ENCODE measurements around the gene OPA1. TPM values are rescaled to one million over a fixed set of nuclear protein-coding genes. Genes with fewer than 3 reads are reported as not detected.
A peak's percentile ranks its signal among the peaks of the same experiment; 100 is the strongest.

Gene OPA1
- total RNA-seq, 3 donors from 2014 or later: 39.0 to 58.2 (median 57.4) TPM

DNA sequence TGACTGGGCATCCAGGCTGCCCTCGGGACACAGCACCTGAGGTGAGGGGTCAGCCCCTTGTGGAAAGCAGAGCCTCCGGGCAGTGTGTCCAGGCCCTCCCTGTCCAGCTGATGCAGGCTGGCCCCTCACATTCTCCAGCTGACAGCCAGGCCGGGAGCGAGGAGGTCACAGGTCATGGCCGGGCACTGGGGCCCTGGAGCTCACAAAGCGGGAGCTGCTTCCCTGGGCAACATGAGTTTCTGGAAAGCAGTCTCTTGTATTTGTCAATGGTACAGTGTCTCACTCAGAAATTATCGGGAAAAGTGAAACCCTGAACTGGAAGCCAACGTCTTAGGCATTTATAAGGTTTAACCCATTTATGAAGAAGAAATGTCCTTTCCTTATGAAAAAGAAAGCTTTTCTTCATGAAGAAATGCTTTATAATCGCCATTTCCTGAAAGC is 118.5 kb downstream of the OPA1 start:
- Histone ChIP-seq H3K4me3 (no peak overlapping the region), H3K27ac (peak overlapping the region; percentile 33 to 46), H3K9me3 (peaks cover 10 to 13% of the 10 kb centered on the region in 2 donors), H3K36me3 (no peaks in the 10 kb centered on the region), H3K4me1 (no peaks in the 10 kb centered on the region), H3K27me3 (no peaks in the 10 kb centered on the region)
- TF ChIP-seq POLR2A (IDR thresholded peaks at IDR 0.05) (no peak), POLR2AphosphoS5 (IDR thresholded peaks at IDR 0.05) (no peak)
- TF ChIP-seq, protein P1, sequence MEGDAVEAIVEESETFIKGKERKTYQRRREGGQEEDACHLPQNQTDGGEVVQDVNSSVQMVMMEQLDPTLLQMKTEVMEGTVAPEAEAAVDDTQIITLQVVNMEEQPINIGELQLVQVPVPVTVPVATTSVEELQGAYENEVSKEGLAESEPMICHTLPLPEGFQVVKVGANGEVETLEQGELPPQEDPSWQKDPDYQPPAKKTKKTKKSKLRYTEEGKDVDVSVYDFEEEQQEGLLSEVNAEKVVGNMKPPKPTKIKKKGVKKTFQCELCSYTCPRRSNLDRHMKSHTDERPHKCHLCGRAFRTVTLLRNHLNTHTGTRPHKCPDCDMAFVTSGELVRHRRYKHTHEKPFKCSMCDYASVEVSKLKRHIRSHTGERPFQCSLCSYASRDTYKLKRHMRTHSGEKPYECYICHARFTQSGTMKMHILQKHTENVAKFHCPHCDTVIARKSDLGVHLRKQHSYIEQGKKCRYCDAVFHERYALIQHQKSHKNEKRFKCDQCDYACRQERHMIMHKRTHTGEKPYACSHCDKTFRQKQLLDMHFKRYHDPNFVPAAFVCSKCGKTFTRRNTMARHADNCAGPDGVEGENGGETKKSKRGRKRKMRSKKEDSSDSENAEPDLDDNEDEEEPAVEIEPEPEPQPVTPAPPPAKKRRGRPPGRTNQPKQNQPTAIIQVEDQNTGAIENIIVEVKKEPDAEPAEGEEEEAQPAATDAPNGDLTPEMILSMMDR (IDR thresholded peaks at IDR 0.05): no peak
- no peak for DNase-seq (ENCODE audit: low spot score in 2 of 2)
- intact Hi-C loops (cut with DNase I; ENCODE audit: low total_unique reads): no loop called here

DNA sequence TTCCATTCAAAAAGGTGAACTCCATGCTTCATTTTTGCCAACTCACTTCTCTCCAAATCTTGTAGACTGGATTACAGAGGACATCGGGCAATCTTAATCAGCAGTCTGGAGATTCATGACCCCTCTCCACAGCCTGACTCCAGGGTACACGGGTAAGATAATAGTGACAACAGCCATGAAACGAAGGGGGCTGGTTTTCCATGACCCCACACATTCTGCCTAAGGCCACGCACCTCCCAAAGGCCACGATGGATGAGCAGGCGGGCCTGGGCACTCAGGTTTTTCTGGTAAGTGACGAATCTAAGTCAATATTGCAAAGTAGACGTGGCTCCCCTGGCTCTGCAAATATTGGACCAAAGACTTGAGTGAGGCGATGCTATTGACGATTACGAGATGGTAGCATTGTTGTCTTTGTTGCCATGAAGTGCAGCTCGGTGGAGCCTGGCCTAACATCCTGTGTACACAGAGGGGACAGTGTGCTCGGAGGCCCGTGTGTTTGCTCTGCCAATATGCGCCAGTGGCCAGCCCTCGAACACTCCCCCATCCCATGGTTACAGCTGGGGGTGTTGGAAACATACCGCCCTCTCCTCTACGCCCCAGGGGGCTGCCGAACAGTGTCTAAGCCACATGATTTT is 119.1 kb downstream of the OPA1 start:
- peak overlapping the region; percentile 33 to 48 for H3K27ac ChIP-seq
- TF ChIP-seq POLR2A (IDR thresholded peaks at IDR 0.05) (no peak), POLR2AphosphoS5 (IDR thresholded peaks at IDR 0.05) (peak in 2 of 3 donors; percentile 49 to 61)
- TF ChIP-seq, protein P1 (IDR thresholded peaks at IDR 0.05): no peak
- H3K4me3 ChIP-seq: no peak overlapping the region
- intact Hi-C loops (cut with DNase I; ENCODE audit: low total_unique reads): no loop called here
- H3K4me1 ChIP-seq: no peaks in the 10 kb centered on the region
- peak; percentile 67 to 80 for DNase-seq (ENCODE audit: low spot score in 2 of 2)
- no peaks in the 10 kb centered on the region for H3K27me3 ChIP-seq
- H3K36me3 ChIP-seq: no peaks in the 10 kb centered on the region
- H3K9me3 ChIP-seq: peaks cover 10 to 13% of the 10 kb centered on the region in 2 donors

DNA sequence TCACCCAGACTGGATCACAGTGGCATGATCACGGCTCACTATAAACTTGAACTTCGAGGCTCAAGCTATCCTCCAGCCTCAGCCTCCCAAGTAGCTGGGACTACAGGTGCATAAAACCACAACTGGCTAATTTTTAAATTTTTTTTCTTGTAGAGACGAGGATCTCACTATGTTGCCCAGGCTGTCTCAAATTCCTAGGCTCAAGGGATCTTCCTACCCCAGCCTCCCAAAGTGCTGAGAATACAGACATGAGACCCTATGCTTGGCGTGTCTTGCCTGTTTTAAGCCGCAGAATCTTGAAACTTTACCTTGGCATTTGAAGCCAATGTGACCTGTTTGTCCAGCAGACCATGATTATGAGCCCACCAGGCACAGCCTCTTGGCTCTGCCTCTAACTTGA is 119.9 kb downstream of the OPA1 start:
- intact Hi-C loops (cut with DNase I; ENCODE audit: low total_unique reads): no loop called here
- TF ChIP-seq, protein P1 (IDR thresholded peaks at IDR 0.05): no peak
- no peak for TF ChIP-seq POLR2AphosphoS5 (IDR thresholded peaks at IDR 0.05)
- TF ChIP-seq POLR2A (IDR thresholded peaks at IDR 0.05): no peak

DNA sequence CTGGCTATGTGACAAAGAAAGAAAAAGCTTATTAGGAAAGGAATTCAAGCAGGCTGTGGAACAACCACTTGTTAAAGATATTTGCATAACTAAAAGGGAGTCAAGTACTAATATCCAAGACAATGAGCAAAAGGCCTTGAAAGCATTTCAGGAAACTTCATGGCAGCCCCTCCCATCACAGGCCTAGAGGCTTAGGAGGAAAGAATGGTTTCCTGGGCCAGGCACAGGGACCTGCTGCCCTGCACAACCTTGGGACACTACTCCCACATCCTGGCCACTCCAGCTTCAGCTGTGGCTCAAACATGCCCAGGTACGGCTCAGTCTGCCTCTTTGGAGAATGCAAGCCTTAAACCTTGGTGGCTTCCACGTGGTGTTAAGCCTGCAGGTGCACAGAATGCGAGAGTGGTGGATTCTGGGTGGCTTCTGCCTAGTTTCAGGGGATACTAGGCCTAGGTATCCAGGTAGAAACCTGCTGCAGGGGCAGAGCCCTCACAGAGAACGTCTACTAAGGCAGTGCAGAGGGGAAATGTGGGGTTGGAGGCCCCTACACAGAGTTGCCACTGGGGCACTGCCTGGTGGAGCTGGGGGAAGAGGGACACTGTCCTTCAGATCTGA is 121.6 kb downstream of the OPA1 start:
- H3K27ac ChIP-seq: no peak overlapping the region
- H3K9me3 ChIP-seq: peaks cover 13 to 14% of the 10 kb centered on the region in 2 donors
- no peaks in the 10 kb centered on the region for H3K27me3 ChIP-seq
- no peaks in the 10 kb centered on the region for H3K4me1 ChIP-seq
- intact Hi-C loops (cut with DNase I; ENCODE audit: low total_unique reads): no loop called here
- H3K4me3 ChIP-seq: no peak overlapping the region
- TF ChIP-seq, protein P1 (IDR thresholded peaks at IDR 0.05): no peak
- no peak for TF ChIP-seq POLR2A (IDR thresholded peaks at IDR 0.05)
- no peaks in the 10 kb centered on the region for H3K36me3 ChIP-seq
- DNase-seq (ENCODE audit: low spot score in 2 of 2): no peak

More for the DNA sequence above, 119.9 kb downstream of the OPA1 start:
- no peaks in the 10 kb centered on the region for H3K4me1 ChIP-seq
- DNase-seq (ENCODE audit: low spot score in 2 of 2): no peak
- H3K27me3 ChIP-seq: no peaks in the 10 kb centered on the region
- H3K4me3 ChIP-seq: no peak overlapping the region
- no peaks in the 10 kb centered on the region for H3K36me3 ChIP-seq
- H3K27ac ChIP-seq: peak overlapping the region in 1 of 2 donors; percentile 48
- peaks cover 10 to 13% of the 10 kb centered on the region in 2 donors for H3K9me3 ChIP-seq

DNA sequence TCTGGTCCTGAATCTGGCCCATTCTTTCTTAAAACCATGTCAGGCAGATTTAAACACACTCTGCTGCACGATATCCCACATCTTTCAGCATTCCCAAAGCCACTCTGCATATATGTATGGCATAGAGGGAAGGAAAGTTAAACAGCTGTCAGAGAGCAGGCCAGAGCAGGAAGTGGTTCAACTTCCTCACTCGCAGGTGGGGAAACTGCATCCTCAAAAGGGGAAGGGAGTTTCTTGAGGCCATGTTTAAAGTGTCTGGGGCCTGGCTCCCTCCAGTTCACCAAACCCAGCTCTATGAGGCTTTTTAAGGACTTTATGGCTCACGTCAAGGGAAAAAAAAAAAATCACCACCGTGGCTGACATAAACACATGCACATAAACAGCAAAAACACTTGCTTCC is 123.1 kb downstream of the OPA1 start:
- DNase-seq (ENCODE audit: low spot score in 2 of 2): no peak
- Histone ChIP-seq H3K27ac (no peak overlapping the region), H3K27me3 (no peaks in the 10 kb centered on the region), H3K9me3 (peaks cover 13 to 16% of the 10 kb centered on the region in 2 donors), H3K36me3 (no peaks in the 10 kb centered on the region), H3K4me3 (no peak overlapping the region), H3K4me1 (no peaks in the 10 kb centered on the region)
- intact Hi-C loops (cut with DNase I; ENCODE audit: low total_unique reads): no loop called here
- TF ChIP-seq, protein P1 (IDR thresholded peaks at IDR 0.05): no peak
- TF ChIP-seq POLR2A (IDR thresholded peaks at IDR 0.05): no peak
- TF ChIP-seq POLR2AphosphoS5 (IDR thresholded peaks at IDR 0.05): no peak

Data from breast epithelium (tissue), 4 donors.